Neural crest cell (in vitro differentiated cells): ENCODE results near the gene AKAP6. TPM values are rescaled to one million over a fixed set of nuclear protein-coding genes. Genes with fewer than 3 reads are reported as not detected.

Experiments
- DNase-seq: peaks from one replicate; pipeline ENCODE4 v3.0.0; 2021; ENCODE audit warnings: low read depth, mixed read lengths, low spot score
- H3K27ac Mint-ChIP-seq: one replicate; pipeline ENCODE4 v1.8.0; 2021; ENCODE audit warnings: mild to moderate bottlenecking, mixed read lengths; ENCODE audit not compliant: unreplicated experiment
- H3K27me3 Mint-ChIP-seq: 2 replicates; pipeline ENCODE4 v1.8.0; 2021; ENCODE audit warnings: low read depth, mild to moderate bottlenecking, mixed read lengths
- H3K36me3 Mint-ChIP-seq: 2 replicates; pipeline ENCODE4 v1.8.0; 2021; ENCODE audit warnings: low read depth, mild to moderate bottlenecking, mixed read lengths
- H3K4me1 Mint-ChIP-seq: 2 replicates; pipeline ENCODE4 v1.8.0; 2021; ENCODE audit warnings: mixed read lengths
- H3K4me3 Mint-ChIP-seq: one replicate; pipeline ENCODE4 v1.8.0; 2021; ENCODE audit warnings: mild to moderate bottlenecking, mixed read lengths
- H3K9me3 Mint-ChIP-seq: 2 replicates; pipeline ENCODE4 v1.8.0; 2021; ENCODE audit warnings: mixed read lengths
- total RNA-seq: library from RNA; stranded (reverse); gene quantifications from 2 replicates; pipeline ENCODE4 v1.2.1, GENCODE V29; 2021
- TF ChIP-seq, protein P1 (sequence below): fragments of 200-600 bp; sonication (generic); conservative IDR thresholded peaks from 2 replicates; pipeline ENCODE4 v1.5.0; 2021; ENCODE audit warnings: antibody characterized with exemption, mild to moderate bottlenecking

AKAP6 gene
- total RNA-seq, 1 donor from 2014 or later: 9.4 TPM

GRCh38 chr14:32756775-32757174 is 427.7 kb downstream of the AKAP6 start:
- Mint-ChIP-seq H3K9me3 (peaks cover 29% of the 10 kb centered on the region), H3K36me3 (peaks cover 19% of the 10 kb centered on the region), H3K4me3 (no peak overlapping the region), H3K4me1 (peaks cover 6% of the 10 kb centered on the region), H3K27me3 (no peaks in the 10 kb centered on the region), H3K27ac (no peak overlapping the region)
- TF ChIP-seq, protein P1, sequence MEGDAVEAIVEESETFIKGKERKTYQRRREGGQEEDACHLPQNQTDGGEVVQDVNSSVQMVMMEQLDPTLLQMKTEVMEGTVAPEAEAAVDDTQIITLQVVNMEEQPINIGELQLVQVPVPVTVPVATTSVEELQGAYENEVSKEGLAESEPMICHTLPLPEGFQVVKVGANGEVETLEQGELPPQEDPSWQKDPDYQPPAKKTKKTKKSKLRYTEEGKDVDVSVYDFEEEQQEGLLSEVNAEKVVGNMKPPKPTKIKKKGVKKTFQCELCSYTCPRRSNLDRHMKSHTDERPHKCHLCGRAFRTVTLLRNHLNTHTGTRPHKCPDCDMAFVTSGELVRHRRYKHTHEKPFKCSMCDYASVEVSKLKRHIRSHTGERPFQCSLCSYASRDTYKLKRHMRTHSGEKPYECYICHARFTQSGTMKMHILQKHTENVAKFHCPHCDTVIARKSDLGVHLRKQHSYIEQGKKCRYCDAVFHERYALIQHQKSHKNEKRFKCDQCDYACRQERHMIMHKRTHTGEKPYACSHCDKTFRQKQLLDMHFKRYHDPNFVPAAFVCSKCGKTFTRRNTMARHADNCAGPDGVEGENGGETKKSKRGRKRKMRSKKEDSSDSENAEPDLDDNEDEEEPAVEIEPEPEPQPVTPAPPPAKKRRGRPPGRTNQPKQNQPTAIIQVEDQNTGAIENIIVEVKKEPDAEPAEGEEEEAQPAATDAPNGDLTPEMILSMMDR: no peak
- no peak for DNase-seq

DNA sequence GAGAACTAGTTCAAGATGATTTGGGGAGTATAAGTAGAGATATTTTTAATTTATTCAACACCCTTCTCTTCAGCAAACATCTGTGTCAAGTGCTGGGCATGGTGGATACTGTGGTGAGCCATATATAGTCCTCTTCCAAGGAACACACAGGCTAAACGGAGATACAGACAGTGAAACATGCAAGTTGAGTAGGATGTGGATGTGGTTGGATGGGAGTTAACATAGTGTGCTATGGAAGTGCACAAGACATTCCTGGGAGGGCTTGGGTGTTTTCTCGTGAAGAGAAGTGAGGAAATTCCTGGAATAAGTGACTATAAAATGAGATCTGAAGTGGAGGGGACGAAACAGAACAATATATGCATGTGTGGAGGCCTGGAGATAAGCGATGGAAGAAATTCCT is 428.5 kb downstream of the AKAP6 start:
- H3K4me1 Mint-ChIP-seq: peaks cover 6% of the 10 kb centered on the region
- no peaks in the 10 kb centered on the region for H3K27me3 Mint-ChIP-seq
- H3K36me3 Mint-ChIP-seq: peaks cover 19% of the 10 kb centered on the region
- peaks cover 29% of the 10 kb centered on the region for H3K9me3 Mint-ChIP-seq
- peak overlapping the region; percentile 28 for H3K27ac Mint-ChIP-seq
- DNase-seq: no peak
- TF ChIP-seq, protein P1: no peak
- H3K4me3 Mint-ChIP-seq: no peak overlapping the region

GRCh38 chr14:32761381-32761968 is 432.4 kb downstream of the AKAP6 start:
- DNase-seq: no peak
- H3K9me3 Mint-ChIP-seq: peaks cover 15% of the 10 kb centered on the region
- no peak overlapping the region for H3K4me3 Mint-ChIP-seq

DNA sequence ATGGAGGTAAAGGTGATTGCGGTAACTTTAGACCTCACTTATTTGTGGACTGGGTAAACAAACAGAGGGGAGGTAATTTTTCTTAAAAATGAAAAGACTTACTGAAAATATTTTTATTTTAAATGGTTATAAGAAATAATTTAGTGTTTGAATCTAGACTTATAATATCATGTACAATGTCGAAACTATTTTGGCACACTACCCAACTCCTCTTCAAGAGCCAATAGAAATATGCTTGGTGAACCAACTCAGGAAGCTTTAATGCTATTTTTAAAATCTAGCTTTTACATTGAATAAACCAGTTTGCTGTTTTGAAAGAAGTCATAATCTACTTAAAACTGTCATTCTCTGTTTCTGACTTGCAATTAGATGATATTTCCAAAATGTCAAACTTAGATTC is 433.8 kb downstream of the AKAP6 start:
- Mint-ChIP-seq H3K27ac (no peak overlapping the region), H3K36me3 (peaks cover 4% of the 10 kb centered on the region), H3K4me3 (no peak overlapping the region), H3K27me3 (no peaks in the 10 kb centered on the region), H3K9me3 (peaks cover 6% of the 10 kb centered on the region), H3K4me1 (peaks cover 6% of the 10 kb centered on the region)
- DNase-seq: no peak
- TF ChIP-seq, protein P1: no peak

More at GRCh38 chr14:32761381-32761968, 432.4 kb downstream of the AKAP6 start:
- H3K4me1 Mint-ChIP-seq: peaks cover 6% of the 10 kb centered on the region
- peaks cover 6% of the 10 kb centered on the region for H3K36me3 Mint-ChIP-seq
- no peaks in the 10 kb centered on the region for H3K27me3 Mint-ChIP-seq
- TF ChIP-seq, protein P1: no peak
- H3K27ac Mint-ChIP-seq: no peak overlapping the region

GRCh38 chr14:32763673-32764072 is 434.6 kb downstream of the AKAP6 start:
- TF ChIP-seq, protein P1: no peak

More at GRCh38 chr14:32763673-32764072, 434.6 kb downstream of the AKAP6 start:
- H3K4me1 Mint-ChIP-seq: peaks cover 6% of the 10 kb centered on the region
- peaks cover 3% of the 10 kb centered on the region for H3K9me3 Mint-ChIP-seq
- no peaks in the 10 kb centered on the region for H3K27me3 Mint-ChIP-seq
- H3K36me3 Mint-ChIP-seq: peaks cover 4% of the 10 kb centered on the region
- H3K27ac Mint-ChIP-seq: no peak overlapping the region
- no peak for DNase-seq
- H3K4me3 Mint-ChIP-seq: no peak overlapping the region
